Panc1 (cell line): ENCODE measurements around the gene GPR12. TPM values are rescaled to one million over a fixed set of nuclear protein-coding genes. Genes with fewer than 3 reads are reported as not detected.

Source experiments
- ATAC-seq: fragments of 200-7000 bp; cut with Tn5 transposase; 2 replicates; pipeline ENCODE4 v1.9.1; 2020; ENCODE audit warnings: mild to moderate bottlenecking, moderate library complexity
- BruUV-seq: library from RNA; stranded (reverse); fragments of 400-500 nt; replicated peaks from 2 replicates; lab custom pipeline; 2021; lab: Mats Ljungman, UMichigan
- CTCF ChIA-PET: fragments of 300-600 bp; sonication (Branson Sonifier 250); formaldehyde crosslinking; loops from one replicate; lab custom pipeline; 2022; ENCODE audit warnings: antibody characterized with exemption; lab: Charles Lee
- POLR2A ChIA-PET: fragments of 300-600 bp; sonication (Branson Sonifier 250); formaldehyde crosslinking; loops from one replicate; lab custom pipeline; 2022; ENCODE audit warnings: antibody characterized with exemption; lab: Charles Lee
- DNase-seq: peaks from one replicate; pipeline ENCODE4 v3.0.0-alpha.2; 2010; ENCODE audit warnings: low read depth, low spot score
- H3K27ac ChIP-seq: 2 replicates; pipeline ENCODE4 v1.5.1; 2011; ENCODE audit warnings: mild to moderate bottlenecking, low read length, inconsistent platforms
- H3K27me3 ChIP-seq: fragments of 200-500 bp; sonication (Bioruptor generic); 2 replicates; pipeline ENCODE4 v1.6.0; 2014; ENCODE audit warnings: low read length, inconsistent platforms; ENCODE audit not compliant: control insufficient read depth, insufficient read depth
- H3K36me3 ChIP-seq: fragments of 200-500 bp; sonication (Bioruptor generic); 2 replicates; pipeline ENCODE4 v1.5.1; 2014; ENCODE audit warnings: inconsistent platforms, mild to moderate bottlenecking, low read length, moderate library complexity; ENCODE audit not compliant: control insufficient read depth, insufficient read depth
- H3K4me1 ChIP-seq: 2 replicates; pipeline ENCODE4 v1.5.1; 2011; ENCODE audit warnings: inconsistent platforms, mild to moderate bottlenecking, low read length, moderate library complexity; ENCODE audit not compliant: control insufficient read depth, insufficient read depth
- H3K4me3 ChIP-seq, 2 experiments: 2 replicates each; pipeline ENCODE4 v1.5.1; 2011 to 2012; ENCODE audit warnings: low read depth in 2 of 2, low read length in 2 of 2, mild to moderate bottlenecking in 2 of 2, inconsistent platforms in 1 of 2, moderate library complexity in 1 of 2
- H3K9me3 ChIP-seq: fragments of 200-500 bp; sonication (Bioruptor generic); 2 replicates; pipeline ENCODE4 v1.5.1; 2014; ENCODE audit warnings: low read depth, mild to moderate bottlenecking, inconsistent platforms, low read length, moderate library complexity; ENCODE audit not compliant: control insufficient read depth, insufficient read depth
- POLR2AphosphoS5 ChIP-seq: IDR thresholded peaks from 2 replicates; pipeline ENCODE4 v1.6.1; 2012; ENCODE audit warnings: mild to moderate bottlenecking, low read depth, low read length, moderate library complexity
- SIN3A ChIP-seq: IDR thresholded peaks from 2 replicates; pipeline ENCODE4 v1.6.1; 2012; ENCODE audit warnings: low read depth, mild to moderate bottlenecking, low read length, moderate library complexity, borderline replicate concordance; ENCODE audit not compliant: insufficient read depth
- TCF7L2 ChIP-seq: IDR thresholded peaks from 2 replicates; pipeline ENCODE4 v1.6.1; 2011; ENCODE audit warnings: mild to moderate bottlenecking, low read depth, low read length, inconsistent platforms
- in situ Hi-C: cut with HindIII; loops from 2 replicates; pipeline ENCODE4 v1.10.0; 2016; ENCODE audit warnings: low sequenced_read_pairs, low pct_unique_long_range_greater_than_20kb
- intact Hi-C: fragments of 100-400 bp; cut with micrococcal nuclease; formaldehyde crosslinking; loops from one replicate; pipeline ENCODE4 v1.10.0; 2022; ENCODE audit not compliant: unreplicated experiment
- total RNA-seq: library from RNA; stranded (reverse); gene quantifications from one replicate; pipeline ENCODE4 v1.2.1, GENCODE V29; 2021; ENCODE audit not compliant: unreplicated experiment
- TF ChIP-seq, protein P1 (sequence below), 2 experiments: IDR thresholded peaks; 2 replicates each; pipeline ENCODE4 v1.6.1; 2011 to 2012; ENCODE audit warnings: low read depth in 2 of 2, control low read depth in 1 of 2, low read length in 1 of 2, mild to moderate bottlenecking in 1 of 2, moderate library complexity in 1 of 2; ENCODE audit not compliant: insufficient read depth in 1 of 2
- TF ChIP-seq, protein P2 (sequence below): fragments of 450-650 bp; IDR thresholded peaks from 2 replicates; pipeline ENCODE4 v1.5.1; 2017; ENCODE audit warnings: mild to moderate bottlenecking

Gene GPR12
- total RNA-seq, 1 experiment from 2014 or later, result not detected

DNA sequence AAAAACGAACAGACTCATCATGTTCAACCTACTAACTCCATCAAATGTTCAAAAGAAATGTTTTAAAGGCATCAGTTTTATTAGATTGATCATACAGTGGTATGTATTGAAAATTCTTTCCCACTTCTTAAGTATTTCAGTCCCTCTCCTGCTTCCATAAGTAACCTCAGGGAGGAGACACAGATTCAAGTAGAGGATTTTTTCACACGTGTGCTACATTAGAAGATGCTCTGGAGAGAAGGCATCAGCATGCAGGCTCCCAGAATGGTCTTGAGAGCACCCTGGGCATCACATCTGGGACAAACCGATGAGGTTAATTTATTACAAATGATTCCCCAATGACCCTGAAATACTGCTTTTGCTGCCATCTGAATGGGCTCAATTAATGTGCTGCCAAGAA is 3.6 kb downstream of the GPR12 start:
- TF ChIP-seq, protein P1, sequence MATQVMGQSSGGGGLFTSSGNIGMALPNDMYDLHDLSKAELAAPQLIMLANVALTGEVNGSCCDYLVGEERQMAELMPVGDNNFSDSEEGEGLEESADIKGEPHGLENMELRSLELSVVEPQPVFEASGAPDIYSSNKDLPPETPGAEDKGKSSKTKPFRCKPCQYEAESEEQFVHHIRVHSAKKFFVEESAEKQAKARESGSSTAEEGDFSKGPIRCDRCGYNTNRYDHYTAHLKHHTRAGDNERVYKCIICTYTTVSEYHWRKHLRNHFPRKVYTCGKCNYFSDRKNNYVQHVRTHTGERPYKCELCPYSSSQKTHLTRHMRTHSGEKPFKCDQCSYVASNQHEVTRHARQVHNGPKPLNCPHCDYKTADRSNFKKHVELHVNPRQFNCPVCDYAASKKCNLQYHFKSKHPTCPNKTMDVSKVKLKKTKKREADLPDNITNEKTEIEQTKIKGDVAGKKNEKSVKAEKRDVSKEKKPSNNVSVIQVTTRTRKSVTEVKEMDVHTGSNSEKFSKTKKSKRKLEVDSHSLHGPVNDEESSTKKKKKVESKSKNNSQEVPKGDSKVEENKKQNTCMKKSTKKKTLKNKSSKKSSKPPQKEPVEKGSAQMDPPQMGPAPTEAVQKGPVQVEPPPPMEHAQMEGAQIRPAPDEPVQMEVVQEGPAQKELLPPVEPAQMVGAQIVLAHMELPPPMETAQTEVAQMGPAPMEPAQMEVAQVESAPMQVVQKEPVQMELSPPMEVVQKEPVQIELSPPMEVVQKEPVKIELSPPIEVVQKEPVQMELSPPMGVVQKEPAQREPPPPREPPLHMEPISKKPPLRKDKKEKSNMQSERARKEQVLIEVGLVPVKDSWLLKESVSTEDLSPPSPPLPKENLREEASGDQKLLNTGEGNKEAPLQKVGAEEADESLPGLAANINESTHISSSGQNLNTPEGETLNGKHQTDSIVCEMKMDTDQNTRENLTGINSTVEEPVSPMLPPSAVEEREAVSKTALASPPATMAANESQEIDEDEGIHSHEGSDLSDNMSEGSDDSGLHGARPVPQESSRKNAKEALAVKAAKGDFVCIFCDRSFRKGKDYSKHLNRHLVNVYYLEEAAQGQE (IDR thresholded peaks at IDR 0.05; ENCODE audit: insufficient read depth in 1 of 2, low read depth in 2 of 2, low read length in 1 of 2), result no peak
- no peak for TF ChIP-seq SIN3A
- no peak for TF ChIP-seq POLR2AphosphoS5
- no peak for TF ChIP-seq TCF7L2
- TF ChIP-seq, protein P2, sequence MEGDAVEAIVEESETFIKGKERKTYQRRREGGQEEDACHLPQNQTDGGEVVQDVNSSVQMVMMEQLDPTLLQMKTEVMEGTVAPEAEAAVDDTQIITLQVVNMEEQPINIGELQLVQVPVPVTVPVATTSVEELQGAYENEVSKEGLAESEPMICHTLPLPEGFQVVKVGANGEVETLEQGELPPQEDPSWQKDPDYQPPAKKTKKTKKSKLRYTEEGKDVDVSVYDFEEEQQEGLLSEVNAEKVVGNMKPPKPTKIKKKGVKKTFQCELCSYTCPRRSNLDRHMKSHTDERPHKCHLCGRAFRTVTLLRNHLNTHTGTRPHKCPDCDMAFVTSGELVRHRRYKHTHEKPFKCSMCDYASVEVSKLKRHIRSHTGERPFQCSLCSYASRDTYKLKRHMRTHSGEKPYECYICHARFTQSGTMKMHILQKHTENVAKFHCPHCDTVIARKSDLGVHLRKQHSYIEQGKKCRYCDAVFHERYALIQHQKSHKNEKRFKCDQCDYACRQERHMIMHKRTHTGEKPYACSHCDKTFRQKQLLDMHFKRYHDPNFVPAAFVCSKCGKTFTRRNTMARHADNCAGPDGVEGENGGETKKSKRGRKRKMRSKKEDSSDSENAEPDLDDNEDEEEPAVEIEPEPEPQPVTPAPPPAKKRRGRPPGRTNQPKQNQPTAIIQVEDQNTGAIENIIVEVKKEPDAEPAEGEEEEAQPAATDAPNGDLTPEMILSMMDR, result no peak
- Histone ChIP-seq H3K9me3 (no peaks in the 10 kb centered on the region), H3K27me3 (peaks cover 14% of the 10 kb centered on the region), H3K4me3 (no peak overlapping the region), H3K4me1 (no peaks in the 10 kb centered on the region; the same call in 1 of the 2 replicates), H3K36me3 (no peaks in the 10 kb centered on the region), H3K27ac (no peak overlapping the region)
- BruUV-seq, result no TSS peak
- ATAC-seq (no peak), DNase-seq (no peak)
- ChIA-PET CTCF (no interaction called here), POLR2A (no interaction called here)
- in situ Hi-C loops, result no loop called here
- intact Hi-C loops, result no loop called here

DNA sequence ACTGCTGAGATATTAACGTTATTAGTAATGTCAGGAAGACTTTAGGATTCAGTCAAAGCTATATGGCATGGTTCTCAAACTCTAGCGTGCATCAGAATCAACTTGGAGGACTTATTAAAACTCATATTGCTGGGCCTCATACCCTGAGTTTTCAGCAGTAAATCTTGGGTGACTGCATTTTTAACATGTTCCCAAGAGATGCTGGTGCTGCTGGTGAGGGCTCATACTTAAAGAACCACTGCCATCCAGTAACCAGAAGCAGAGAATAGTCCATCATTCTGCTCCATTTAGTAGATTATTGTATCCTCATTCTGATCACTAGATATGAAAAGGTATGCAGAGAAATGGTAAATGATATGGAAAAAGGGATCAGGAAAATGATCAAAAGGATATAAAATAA is 7.9 kb downstream of the GPR12 start:
- DNase-seq, result no peak
- ATAC-seq, result no peak
- ChIA-PET CTCF (no interaction called here), POLR2A (no interaction called here)
- Histone ChIP-seq H3K36me3 (no peaks in the 10 kb centered on the region), H3K27ac (no peak overlapping the region), H3K4me1 (no peaks in the 10 kb centered on the region), H3K9me3 (no peaks in the 10 kb centered on the region), H3K4me3 (no peak overlapping the region), H3K27me3 (peaks cover 4% of the 10 kb centered on the region)
- in situ Hi-C loops, result no loop called here
- BruUV-seq, result no TSS peak
- intact Hi-C loops, result no loop called here
- TF ChIP-seq SIN3A, result no peak
- TF ChIP-seq POLR2AphosphoS5, result no peak
- no peak for TF ChIP-seq TCF7L2
- TF ChIP-seq, protein P1 (IDR thresholded peaks at IDR 0.05; ENCODE audit: insufficient read depth in 1 of 2, low read depth in 2 of 2, low read length in 1 of 2), result no peak
- TF ChIP-seq, protein P2, result no peak
